Measurements from ENCODE around the gene GLIPR1.

Gene GLIPR1

GRCh38 chr12:75548879-75549278 lies 68.3 kb downstream of the GLIPR1 start:
- no peak overlapping the region for H3K4me3 ChIP-seq (ENCODE audit: low read depth, low read length)
- no peak for DNase-seq (ENCODE audit: low read depth)
- no peak for TF ChIP-seq MYC (IDR thresholded peaks at IDR 0.05; ENCODE audit: low read depth, low read length)
- no peak for TF ChIP-seq POLR2A (IDR thresholded peaks at IDR 0.05; ENCODE audit: extremely low read depth, insufficient read length)
- TF ChIP-seq, protein P1, sequence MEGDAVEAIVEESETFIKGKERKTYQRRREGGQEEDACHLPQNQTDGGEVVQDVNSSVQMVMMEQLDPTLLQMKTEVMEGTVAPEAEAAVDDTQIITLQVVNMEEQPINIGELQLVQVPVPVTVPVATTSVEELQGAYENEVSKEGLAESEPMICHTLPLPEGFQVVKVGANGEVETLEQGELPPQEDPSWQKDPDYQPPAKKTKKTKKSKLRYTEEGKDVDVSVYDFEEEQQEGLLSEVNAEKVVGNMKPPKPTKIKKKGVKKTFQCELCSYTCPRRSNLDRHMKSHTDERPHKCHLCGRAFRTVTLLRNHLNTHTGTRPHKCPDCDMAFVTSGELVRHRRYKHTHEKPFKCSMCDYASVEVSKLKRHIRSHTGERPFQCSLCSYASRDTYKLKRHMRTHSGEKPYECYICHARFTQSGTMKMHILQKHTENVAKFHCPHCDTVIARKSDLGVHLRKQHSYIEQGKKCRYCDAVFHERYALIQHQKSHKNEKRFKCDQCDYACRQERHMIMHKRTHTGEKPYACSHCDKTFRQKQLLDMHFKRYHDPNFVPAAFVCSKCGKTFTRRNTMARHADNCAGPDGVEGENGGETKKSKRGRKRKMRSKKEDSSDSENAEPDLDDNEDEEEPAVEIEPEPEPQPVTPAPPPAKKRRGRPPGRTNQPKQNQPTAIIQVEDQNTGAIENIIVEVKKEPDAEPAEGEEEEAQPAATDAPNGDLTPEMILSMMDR (IDR thresholded peaks at IDR 0.05; ENCODE audit: low read depth, low read length) = no peak
- TF ChIP-seq, protein P2, sequence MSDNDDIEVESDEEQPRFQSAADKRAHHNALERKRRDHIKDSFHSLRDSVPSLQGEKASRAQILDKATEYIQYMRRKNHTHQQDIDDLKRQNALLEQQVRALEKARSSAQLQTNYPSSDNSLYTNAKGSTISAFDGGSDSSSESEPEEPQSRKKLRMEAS (IDR thresholded peaks at IDR 0.05; ENCODE audit: low read depth, low read length) = no peak

DNA sequence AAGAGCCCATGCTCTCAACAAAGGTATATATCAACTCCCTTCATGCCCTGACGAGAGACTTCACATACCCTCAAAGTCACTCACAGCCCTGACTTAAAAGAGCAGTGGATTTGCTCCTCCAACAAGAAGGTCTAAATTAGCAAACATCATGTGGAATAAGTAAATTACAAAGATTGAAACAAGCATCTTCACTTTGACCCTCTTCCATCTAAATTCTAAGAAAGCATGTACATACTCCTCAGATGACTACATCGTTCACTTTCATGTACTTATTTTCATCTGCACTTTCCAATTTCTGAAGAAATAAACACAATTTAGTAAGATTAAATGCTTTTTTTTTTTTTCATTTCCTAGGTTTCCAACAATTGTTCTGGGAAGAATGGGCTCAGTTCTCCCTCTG lies 69.4 kb downstream of the GLIPR1 start:
- no peak overlapping the region for H3K4me3 ChIP-seq (ENCODE audit: low read depth, low read length)
- TF ChIP-seq, protein P1 (IDR thresholded peaks at IDR 0.05; ENCODE audit: low read depth, low read length) = no peak
- TF ChIP-seq POLR2A (IDR thresholded peaks at IDR 0.05; ENCODE audit: extremely low read depth, insufficient read length) = no peak
- TF ChIP-seq, protein P2 (IDR thresholded peaks at IDR 0.05; ENCODE audit: low read depth, low read length) = no peak
- TF ChIP-seq MYC (IDR thresholded peaks at IDR 0.05; ENCODE audit: low read depth, low read length) = no peak
- DNase-seq (ENCODE audit: low read depth) = no peak

DNA sequence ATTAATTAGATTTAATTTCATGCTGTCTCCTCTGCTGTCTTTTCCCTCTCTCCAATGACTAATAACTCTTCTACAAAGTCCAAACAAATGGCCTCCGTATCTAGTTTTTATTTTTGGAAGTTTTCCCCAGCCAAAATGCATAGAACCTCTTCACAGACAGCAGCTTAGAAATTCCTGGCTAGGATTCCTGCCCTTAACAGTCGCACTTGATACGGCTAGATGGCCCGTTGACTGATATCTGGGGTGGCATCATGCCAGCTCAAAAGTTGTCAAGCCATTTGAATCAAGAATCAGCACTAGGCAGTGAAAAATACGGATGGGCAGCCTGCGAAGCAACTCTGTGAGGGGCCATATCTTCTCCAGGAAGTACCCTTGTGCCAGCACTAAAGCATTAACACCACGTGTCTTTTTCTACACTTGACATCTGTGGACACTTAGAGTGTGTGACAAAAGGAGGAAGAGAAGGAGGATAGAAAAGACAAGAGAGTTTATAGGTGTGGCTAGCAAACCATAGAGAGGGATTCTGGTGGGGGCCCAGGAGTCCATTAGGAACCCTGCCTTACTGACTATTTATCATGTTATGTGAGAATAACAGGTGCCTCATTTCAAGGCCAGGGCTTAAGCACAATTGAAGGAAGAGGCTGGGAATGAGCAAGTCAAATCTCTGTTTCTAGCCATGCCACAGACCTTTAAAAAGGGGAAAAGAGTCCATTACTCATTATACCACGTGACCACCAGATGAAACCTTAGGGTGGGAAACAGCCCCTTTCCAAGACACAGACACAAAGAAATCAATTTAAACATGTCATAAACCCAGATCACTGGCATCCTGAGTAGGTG lies 70.1 kb downstream of the GLIPR1 start:
- TF ChIP-seq, protein P1 (IDR thresholded peaks at IDR 0.05; ENCODE audit: low read depth, low read length) = no peak
- TF ChIP-seq POLR2A (IDR thresholded peaks at IDR 0.05; ENCODE audit: extremely low read depth, insufficient read length) = no peak
- TF ChIP-seq MYC (IDR thresholded peaks at IDR 0.05; ENCODE audit: low read depth, low read length) = no peak
- TF ChIP-seq, protein P2 (IDR thresholded peaks at IDR 0.05; ENCODE audit: low read depth, low read length) = no peak
- no peak overlapping the region for H3K4me3 ChIP-seq (ENCODE audit: low read depth, low read length)
- DNase-seq (ENCODE audit: low read depth) = no peak

DNA sequence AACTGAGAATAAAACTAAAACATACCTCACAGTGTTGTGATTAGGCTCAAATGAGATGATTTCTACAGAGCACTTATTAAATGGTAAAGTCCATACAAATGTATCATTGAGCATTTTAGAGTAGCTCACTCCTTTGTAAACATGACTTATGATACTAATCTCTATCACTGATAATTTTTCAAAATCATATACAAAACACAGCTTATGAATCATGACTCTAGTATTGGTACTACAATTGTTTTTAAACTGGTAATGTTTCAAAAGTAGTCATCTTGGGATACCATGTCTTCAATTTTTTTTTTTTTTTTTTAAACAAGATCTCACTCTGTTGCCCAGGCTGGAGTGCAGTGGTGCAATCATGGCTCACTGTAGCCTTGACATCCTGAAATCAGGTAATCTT lies 70.9 kb downstream of the GLIPR1 start:
- TF ChIP-seq, protein P1 (IDR thresholded peaks at IDR 0.05; ENCODE audit: low read depth, low read length) = no peak
- no peak for TF ChIP-seq MYC (IDR thresholded peaks at IDR 0.05; ENCODE audit: low read depth, low read length)
- TF ChIP-seq POLR2A (IDR thresholded peaks at IDR 0.05; ENCODE audit: extremely low read depth, insufficient read length) = no peak
- TF ChIP-seq, protein P2 (IDR thresholded peaks at IDR 0.05; ENCODE audit: low read depth, low read length) = no peak
- H3K4me3 ChIP-seq (ENCODE audit: low read depth, low read length) = no peak overlapping the region
- no peak for DNase-seq (ENCODE audit: low read depth)

DNA sequence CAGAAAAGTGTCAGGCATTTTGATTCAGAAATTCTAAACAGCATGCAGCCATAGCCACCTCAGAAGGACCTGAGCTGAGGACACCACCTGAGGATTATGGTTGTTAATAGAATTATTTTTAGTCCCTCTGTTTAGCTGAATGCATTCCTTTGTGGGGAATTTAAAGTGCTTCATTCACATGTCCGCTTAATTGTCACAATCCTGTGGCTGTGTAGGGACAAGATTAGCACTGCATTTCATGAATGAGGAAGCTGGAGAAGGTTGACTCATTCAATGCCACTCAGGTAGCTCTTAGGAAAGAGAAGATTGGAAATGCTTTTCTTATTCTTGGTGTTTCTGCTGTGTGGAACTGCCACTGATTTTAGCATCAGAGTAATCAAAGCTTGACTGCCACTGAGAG lies 72.8 kb downstream of the GLIPR1 start:
- TF ChIP-seq MYC (IDR thresholded peaks at IDR 0.05; ENCODE audit: low read depth, low read length) = no peak
- TF ChIP-seq, protein P2 (IDR thresholded peaks at IDR 0.05; ENCODE audit: low read depth, low read length) = no peak
- no peak for TF ChIP-seq POLR2A (IDR thresholded peaks at IDR 0.05; ENCODE audit: extremely low read depth, insufficient read length)
- TF ChIP-seq, protein P1 (IDR thresholded peaks at IDR 0.05; ENCODE audit: low read depth, low read length) = no peak
- H3K4me3 ChIP-seq (ENCODE audit: low read depth, low read length) = no peak overlapping the region
- peak; percentile 71 for DNase-seq (ENCODE audit: low read depth)
